Smooth muscle cell (in vitro differentiated cells): Measurements from ENCODE around the gene ZNF76. TPM values are rescaled to one million over a fixed set of nuclear protein-coding genes. Genes with fewer than 3 reads are reported as not detected.

Source experiments
- DNase-seq: peaks from one replicate; lab custom pipeline; 2025; ENCODE audit not compliant: unreplicated experiment; lab: John Stamatoyannopoulos, UW
- H2AFZ ChIP-seq: fragments of 200-600 bp; sonication (generic); 2 replicates; pipeline ENCODE4 v1.6.0; 2016; ENCODE audit warnings: antibody characterized with exemption, low read depth, mild to moderate bottlenecking
- H3F3A ChIP-seq: fragments of 200-600 bp; sonication (generic); 2 replicates; pipeline ENCODE4 v1.6.0; 2017; ENCODE audit warnings: antibody characterized with exemption, low read depth
- H3K27ac ChIP-seq: fragments of 200-600 bp; sonication (generic); 2 replicates; pipeline ENCODE4 v1.5.1; 2016; ENCODE audit warnings: low read depth, mild to moderate bottlenecking
- H3K27me3 ChIP-seq: fragments of 200-600 bp; sonication (generic); 2 replicates; pipeline ENCODE4 v1.6.1; 2016; ENCODE audit warnings: low read depth, mild to moderate bottlenecking
- H3K36me3 ChIP-seq: fragments of 200-600 bp; sonication (generic); 2 replicates; pipeline ENCODE4 v1.5.1; 2016; ENCODE audit warnings: low read depth
- H3K4me1 ChIP-seq: fragments of 200-600 bp; sonication (generic); 2 replicates; pipeline ENCODE4 v1.5.1; 2016; ENCODE audit warnings: low read depth
- H3K4me2 ChIP-seq: fragments of 200-600 bp; sonication (generic); 2 replicates; pipeline ENCODE4 v1.6.0; 2016; ENCODE audit warnings: mild to moderate bottlenecking
- H3K4me3 ChIP-seq: fragments of 200-600 bp; sonication (generic); 2 replicates; pipeline ENCODE4 v1.5.1; 2016; ENCODE audit warnings: mild to moderate bottlenecking
- H3K79me2 ChIP-seq: fragments of 200-600 bp; sonication (generic); 2 replicates; pipeline ENCODE4 v1.6.0; 2016; ENCODE audit warnings: low read depth, mild to moderate bottlenecking
- H3K9ac ChIP-seq: fragments of 200-600 bp; sonication (generic); 2 replicates; pipeline ENCODE4 v1.6.0; 2016; ENCODE audit warnings: low read depth
- H3K9me3 ChIP-seq: fragments of 200-600 bp; sonication (generic); replicated peaks from 2 replicates; pipeline ENCODE4 v1.5.1; 2016; ENCODE audit warnings: low read depth
- H4K20me1 ChIP-seq: fragments of 200-600 bp; sonication (generic); 2 replicates; pipeline ENCODE4 v1.6.0; 2016; ENCODE audit warnings: low read depth
- WGBS: methylation state at CpG from one replicate; pipeline ENCODE4 v1.1.7; 2016; ENCODE audit warnings: low lambda C conversion rate; 5-methylcytosine and 5-hydroxymethylcytosine counted together
- polyA plus RNA-seq: library from polyadenylated mRNA; unstranded; fragments of >200 nt; fragmentation: Nextera tagmentation; extraction: Ambion mirVana; gene quantifications from 2 replicates; pipeline ENCODE4 v1.2.1, GENCODE V29; 2016
- total RNA-seq: library from RNA; depleted of rRNA; stranded (reverse); fragments of >200 nt; gene quantifications from 2 replicates; pipeline ENCODE4 v1.2.3, GENCODE V29; 2014
- TF ChIP-seq, protein P1 (sequence below): fragments of 200-600 bp; sonication (generic); IDR thresholded peaks from 2 replicates; pipeline ENCODE4 v1.5.1; 2017; ENCODE audit warnings: borderline replicate concordance, mild to moderate bottlenecking, antibody characterized with exemption; ENCODE audit not compliant: insufficient read depth, poor library complexity, severe bottlenecking

ZNF76 gene
- total and polyA plus RNA-seq, 2 experiments from 2014 or later = 7.7 to 14.2 TPM

DNA sequence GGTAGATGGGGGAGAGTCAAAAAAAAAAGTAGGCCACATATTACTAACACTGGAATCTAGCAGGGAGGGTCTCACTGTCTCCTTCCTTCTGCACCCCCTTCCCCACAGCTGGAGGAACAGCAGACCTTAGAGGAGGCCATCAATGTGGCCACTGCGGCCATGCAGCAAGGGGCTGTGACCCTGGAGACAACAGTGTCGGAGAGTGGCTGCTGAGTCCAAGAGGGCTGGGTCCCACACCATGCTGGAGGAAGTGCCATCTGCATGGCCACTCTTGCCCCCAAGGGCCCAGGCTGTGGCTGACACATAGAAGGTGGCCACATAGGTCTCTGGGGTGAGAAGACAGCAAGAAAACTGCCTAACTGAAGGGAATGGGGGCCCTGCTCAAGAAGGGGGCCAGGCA lies 35.5 kb downstream of the ZNF76 start:
- peaks cover 6% of the 10 kb centered on the region for H3K4me1 ChIP-seq
- no peaks in the 10 kb centered on the region for H4K20me1 ChIP-seq
- H3K9me3 ChIP-seq = no peaks in the 10 kb centered on the region
- no peak overlapping the region for H3K4me3 ChIP-seq
- H3F3A ChIP-seq = no peaks in the 10 kb centered on the region
- H3K79me2 ChIP-seq = no peaks in the 10 kb centered on the region
- no peak overlapping the region for H3K4me2 ChIP-seq
- H3K36me3 ChIP-seq = no peaks in the 10 kb centered on the region
- no peak overlapping the region for H3K9ac ChIP-seq
- no peak for DNase-seq
- no peak overlapping the region for H3K27ac ChIP-seq
- TF ChIP-seq, protein P1, sequence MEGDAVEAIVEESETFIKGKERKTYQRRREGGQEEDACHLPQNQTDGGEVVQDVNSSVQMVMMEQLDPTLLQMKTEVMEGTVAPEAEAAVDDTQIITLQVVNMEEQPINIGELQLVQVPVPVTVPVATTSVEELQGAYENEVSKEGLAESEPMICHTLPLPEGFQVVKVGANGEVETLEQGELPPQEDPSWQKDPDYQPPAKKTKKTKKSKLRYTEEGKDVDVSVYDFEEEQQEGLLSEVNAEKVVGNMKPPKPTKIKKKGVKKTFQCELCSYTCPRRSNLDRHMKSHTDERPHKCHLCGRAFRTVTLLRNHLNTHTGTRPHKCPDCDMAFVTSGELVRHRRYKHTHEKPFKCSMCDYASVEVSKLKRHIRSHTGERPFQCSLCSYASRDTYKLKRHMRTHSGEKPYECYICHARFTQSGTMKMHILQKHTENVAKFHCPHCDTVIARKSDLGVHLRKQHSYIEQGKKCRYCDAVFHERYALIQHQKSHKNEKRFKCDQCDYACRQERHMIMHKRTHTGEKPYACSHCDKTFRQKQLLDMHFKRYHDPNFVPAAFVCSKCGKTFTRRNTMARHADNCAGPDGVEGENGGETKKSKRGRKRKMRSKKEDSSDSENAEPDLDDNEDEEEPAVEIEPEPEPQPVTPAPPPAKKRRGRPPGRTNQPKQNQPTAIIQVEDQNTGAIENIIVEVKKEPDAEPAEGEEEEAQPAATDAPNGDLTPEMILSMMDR = no peak
- no peaks in the 10 kb centered on the region for H3K27me3 ChIP-seq
- H2AFZ ChIP-seq = no peak overlapping the region
- WGBS = 97% methylated on average over 2 of the region's 2 CpGs

DNA sequence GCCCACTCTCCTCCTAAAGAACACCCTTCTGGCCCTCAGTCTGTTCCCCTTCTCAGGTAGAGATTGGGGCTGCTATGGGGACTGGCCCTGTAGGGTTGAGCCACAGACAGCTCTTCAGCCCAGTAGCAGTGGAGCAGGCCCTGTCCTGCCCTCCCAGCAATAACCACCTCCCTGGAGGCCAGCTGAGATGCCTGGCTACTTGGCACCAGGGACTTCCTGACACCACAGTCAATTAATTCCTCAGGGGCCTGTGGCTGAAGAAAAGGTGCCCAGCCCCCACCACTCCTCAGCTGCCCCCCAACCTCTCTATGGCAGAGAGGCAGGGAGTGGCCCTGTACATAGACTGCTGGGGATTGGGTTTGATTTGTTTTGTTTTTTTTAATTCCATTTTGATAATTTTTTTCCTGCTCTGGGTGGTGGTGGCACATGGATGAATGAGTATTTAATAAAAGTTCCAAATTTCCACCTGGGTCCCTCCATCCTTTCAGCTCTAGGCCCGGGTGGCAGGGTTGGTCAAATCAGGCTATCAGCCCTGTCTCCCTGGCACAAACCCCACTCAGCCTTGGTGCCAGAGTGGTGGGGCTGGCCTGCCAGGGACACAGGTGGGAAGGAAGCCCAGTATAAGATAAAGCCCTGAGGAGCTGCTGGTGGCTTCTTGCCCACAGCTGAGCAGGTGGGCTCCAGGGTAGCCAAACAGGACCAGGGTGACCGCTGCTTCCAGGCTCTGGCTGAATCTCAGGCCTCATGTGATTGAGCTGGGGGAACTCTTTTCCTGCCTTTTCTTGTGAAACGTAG lies 36.2 kb downstream of the ZNF76 start:
- Histone ChIP-seq H3K4me2 (no peak overlapping the region), H3F3A (no peaks in the 10 kb centered on the region), H3K9me3 (no peaks in the 10 kb centered on the region), H3K27ac (no peak overlapping the region), H3K79me2 (no peaks in the 10 kb centered on the region), H3K4me1 (peaks cover 6% of the 10 kb centered on the region), H3K36me3 (no peaks in the 10 kb centered on the region), H3K27me3 (no peaks in the 10 kb centered on the region), H3K9ac (no peak overlapping the region), H3K4me3 (no peak overlapping the region), H2AFZ (no peak overlapping the region), H4K20me1 (no peaks in the 10 kb centered on the region)
- 86% methylated on average over 3 of the region's 3 CpGs for WGBS
- DNase-seq = no peak
- TF ChIP-seq, protein P1 = no peak

DNA sequence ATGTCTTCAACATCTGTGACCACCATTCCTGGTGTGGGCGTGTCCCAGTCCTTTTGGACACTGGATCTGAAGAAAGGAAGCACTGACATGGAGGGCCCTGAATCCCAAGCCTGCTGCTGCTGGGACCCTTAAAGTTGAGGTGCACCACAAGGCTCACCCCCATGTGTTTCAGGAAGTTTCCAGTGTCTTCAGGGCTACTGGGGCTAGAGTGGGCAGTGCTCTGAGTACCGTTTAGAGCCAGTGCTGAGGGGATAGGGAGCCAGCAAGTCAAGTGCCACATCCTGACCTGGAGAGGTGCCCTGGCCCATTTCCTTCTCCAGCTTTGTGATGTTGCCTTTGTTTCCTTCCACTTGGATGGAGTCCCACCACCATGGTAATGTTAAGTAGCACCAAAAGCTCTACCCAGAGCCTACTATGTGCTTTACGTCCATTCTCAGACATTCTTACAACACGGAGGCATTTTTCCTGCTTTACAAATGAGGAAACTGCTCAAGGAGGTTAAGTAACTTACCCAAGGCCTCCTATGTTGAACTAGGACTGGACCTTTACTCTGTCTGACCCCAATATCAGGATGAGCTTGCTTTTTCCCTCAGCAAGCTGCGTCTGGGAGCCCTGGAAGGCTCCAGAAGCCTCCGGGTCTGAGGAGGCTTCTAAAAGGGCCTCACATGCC lies 37.5 kb downstream of the ZNF76 start:
- 76% methylated on average over 6 of the region's 6 CpGs for WGBS
- Histone ChIP-seq H3K79me2 (no peaks in the 10 kb centered on the region), H3K4me2 (peak overlapping the region; percentile 81), H3K4me1 (peaks cover 6% of the 10 kb centered on the region), H2AFZ (no peak overlapping the region), H3K9me3 (no peaks in the 10 kb centered on the region), H3K27ac (no peak overlapping the region), H4K20me1 (no peaks in the 10 kb centered on the region), H3K36me3 (no peaks in the 10 kb centered on the region), H3K27me3 (no peaks in the 10 kb centered on the region), H3K9ac (no peak overlapping the region), H3K4me3 (peak overlapping the region; percentile 39), H3F3A (no peaks in the 10 kb centered on the region)
- no peak for DNase-seq
- TF ChIP-seq, protein P1 = no peak
